DND-41 (cell line): ENCODE measurements around the gene CUEDC2.

Experiments
- ATAC-seq: fragments of 200-7000 bp; cut with Tn5 transposase; 3 replicates; pipeline ENCODE4 v1.9.1; 2021; ENCODE audit warnings: low read depth; ENCODE audit not compliant: insufficient read depth
- DNase-seq: peaks from one replicate; pipeline ENCODE4 v3.0.0-alpha.2; 2020
- H2AFZ ChIP-seq: 2 replicates; pipeline ENCODE4 v1.6.0; 2012; ENCODE audit warnings: low read depth, low read length
- H3K27ac ChIP-seq: 2 replicates; pipeline ENCODE4 v1.5.1; 2012; ENCODE audit warnings: low read length, inconsistent platforms
- H3K27me3 ChIP-seq: fragments of 200-600 bp; sonication (generic); 2 replicates; pipeline ENCODE4 v1.6.0; 2012; ENCODE audit warnings: low read length, mild to moderate bottlenecking, inconsistent platforms; ENCODE audit not compliant: insufficient read depth, poor library complexity
- H3K36me3 ChIP-seq: 2 replicates; pipeline ENCODE4 v1.5.1; 2012; ENCODE audit warnings: low read length, inconsistent platforms; ENCODE audit not compliant: insufficient read depth
- H3K4me1 ChIP-seq: 2 replicates; pipeline ENCODE4 v1.5.1; 2012; ENCODE audit warnings: mild to moderate bottlenecking, low read length; ENCODE audit not compliant: insufficient read depth
- H3K4me2 ChIP-seq: 2 replicates; pipeline ENCODE4 v1.6.0; 2012; ENCODE audit warnings: mild to moderate bottlenecking, moderate library complexity, low read length, inconsistent platforms; ENCODE audit not compliant: insufficient read depth
- H3K4me3 ChIP-seq, 2 experiments: fragments of 200-600 bp in 1 of 2; shearing (Covaris generic) in 1 of 2; 2 replicates each; pipeline ENCODE4 v1.5.1; 2012 to 2016; ENCODE audit warnings: inconsistent platforms in 2 of 2, low read length in 2 of 2, mild to moderate bottlenecking in 2 of 2, low read depth in 1 of 2, moderate library complexity in 1 of 2
- H3K79me2 ChIP-seq: 2 replicates; pipeline ENCODE4 v1.6.0; 2012; ENCODE audit warnings: low read length, inconsistent platforms; ENCODE audit not compliant: insufficient read depth
- H3K9ac ChIP-seq: 2 replicates; pipeline ENCODE4 v1.6.0; 2012; ENCODE audit warnings: low read depth, mild to moderate bottlenecking, inconsistent platforms, low read length, moderate library complexity
- H3K9me3 ChIP-seq: 2 replicates; pipeline ENCODE4 v1.5.1; 2012; ENCODE audit warnings: low read length, moderate library complexity, mild to moderate bottlenecking, inconsistent platforms; ENCODE audit not compliant: insufficient read depth, severe bottlenecking
- H4K20me1 ChIP-seq: 2 replicates; pipeline ENCODE4 v1.6.0; 2012; ENCODE audit warnings: low read length; ENCODE audit not compliant: insufficient read depth
- EZH2 ChIP-seq: IDR thresholded peaks from 3 replicates; pipeline ENCODE4 v1.6.1; 2012; ENCODE audit warnings: borderline replicate concordance, low read depth, mild to moderate bottlenecking, moderate library complexity, low read length, inconsistent platforms; ENCODE audit not compliant: severe bottlenecking
- TF ChIP-seq, protein P1 (sequence below): IDR thresholded peaks from 2 replicates; pipeline ENCODE4 v1.5.1; 2012; ENCODE audit warnings: borderline replicate concordance, low read length, moderate library complexity, mild to moderate bottlenecking; ENCODE audit not compliant: poor library complexity, severe bottlenecking; ENCODE audit errors: extremely low read depth

CUEDC2 gene

GRCh38 chr10:102467318-102467717, 34.9 kb upstream of the CUEDC2 start:
- H3K79me2 ChIP-seq, result no peaks in the 10 kb centered on the region
- peaks cover 4% of the 10 kb centered on the region; the same call in 1 of the 2 replicates for H3K36me3 ChIP-seq
- no peaks in the 10 kb centered on the region for H3K9me3 ChIP-seq
- no peak overlapping the region for H3K4me3 ChIP-seq
- no peak overlapping the region for H3K4me2 ChIP-seq
- no peak overlapping the region for H2AFZ ChIP-seq
- no peak overlapping the region for H3K27ac ChIP-seq
- H3K4me1 ChIP-seq, result peaks cover 6% of the 10 kb centered on the region
- ATAC-seq (no peak), DNase-seq (no peak)
- no peak overlapping the region for H3K9ac ChIP-seq
- TF ChIP-seq EZH2, result no peak
- TF ChIP-seq, protein P1, sequence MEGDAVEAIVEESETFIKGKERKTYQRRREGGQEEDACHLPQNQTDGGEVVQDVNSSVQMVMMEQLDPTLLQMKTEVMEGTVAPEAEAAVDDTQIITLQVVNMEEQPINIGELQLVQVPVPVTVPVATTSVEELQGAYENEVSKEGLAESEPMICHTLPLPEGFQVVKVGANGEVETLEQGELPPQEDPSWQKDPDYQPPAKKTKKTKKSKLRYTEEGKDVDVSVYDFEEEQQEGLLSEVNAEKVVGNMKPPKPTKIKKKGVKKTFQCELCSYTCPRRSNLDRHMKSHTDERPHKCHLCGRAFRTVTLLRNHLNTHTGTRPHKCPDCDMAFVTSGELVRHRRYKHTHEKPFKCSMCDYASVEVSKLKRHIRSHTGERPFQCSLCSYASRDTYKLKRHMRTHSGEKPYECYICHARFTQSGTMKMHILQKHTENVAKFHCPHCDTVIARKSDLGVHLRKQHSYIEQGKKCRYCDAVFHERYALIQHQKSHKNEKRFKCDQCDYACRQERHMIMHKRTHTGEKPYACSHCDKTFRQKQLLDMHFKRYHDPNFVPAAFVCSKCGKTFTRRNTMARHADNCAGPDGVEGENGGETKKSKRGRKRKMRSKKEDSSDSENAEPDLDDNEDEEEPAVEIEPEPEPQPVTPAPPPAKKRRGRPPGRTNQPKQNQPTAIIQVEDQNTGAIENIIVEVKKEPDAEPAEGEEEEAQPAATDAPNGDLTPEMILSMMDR, result no peak
- H3K27me3 ChIP-seq, result no peaks in the 10 kb centered on the region
- H4K20me1 ChIP-seq, result peaks cover 5% of the 10 kb centered on the region; the same call in 1 of the 2 replicates

DNA sequence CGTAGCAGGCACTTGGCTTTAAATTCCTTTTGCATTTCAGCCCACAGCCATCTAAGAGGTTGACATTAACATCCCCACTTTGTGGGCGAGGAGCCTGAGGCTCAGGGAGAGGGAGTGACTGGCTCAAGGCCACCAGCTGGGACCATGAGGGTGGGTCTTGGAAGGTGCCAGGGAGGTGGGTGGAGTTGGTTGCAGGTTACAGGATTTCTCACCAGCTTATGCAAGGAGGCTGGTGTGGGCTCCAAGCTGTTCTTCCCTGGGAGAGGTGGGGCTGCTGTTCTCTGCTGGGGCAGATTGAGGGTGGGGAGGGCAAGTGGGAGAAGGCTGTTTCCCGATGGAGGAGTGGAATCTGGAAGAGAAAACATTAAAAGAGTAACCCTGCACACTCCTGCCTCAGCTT, 33.1 kb upstream of the CUEDC2 start:
- H3K79me2 ChIP-seq, result peaks cover 5% of the 10 kb centered on the region; the same call in 1 of the 2 replicates
- no peak for ATAC-seq
- no peaks in the 10 kb centered on the region for H3K9me3 ChIP-seq

GRCh38 chr10:102463983-102464382, 31.6 kb upstream of the CUEDC2 start:
- Histone ChIP-seq H3K9ac (no peak overlapping the region), H3K27me3 (no peaks in the 10 kb centered on the region), H3K9me3 (no peaks in the 10 kb centered on the region), H3K4me1 (peaks cover 27% of the 10 kb centered on the region), H3K4me2 (no peak overlapping the region), H3K27ac (no peak overlapping the region), H2AFZ (no peak overlapping the region), H3K4me3 (no peak overlapping the region), H3K79me2 (peaks cover 5% of the 10 kb centered on the region; the same call in 1 of the 2 replicates), H3K36me3 (no peaks in the 10 kb centered on the region), H4K20me1 (no peaks in the 10 kb centered on the region)
- ATAC-seq, result no peak
- DNase-seq, result no peak
- TF ChIP-seq EZH2, result no peak
- TF ChIP-seq, protein P1, result no peak

More for the DNA sequence above, 33.1 kb upstream of the CUEDC2 start:
- Histone ChIP-seq H3K4me1 (peaks cover 24% of the 10 kb centered on the region), H3K27ac (no peak overlapping the region), H3K4me3 (no peak overlapping the region), H3K36me3 (0 out of 2 replicates have a peak, but pooled peaks cover under 1% of the 10 kb centered on the region), H4K20me1 (peaks cover 5% of the 10 kb centered on the region; the same call in 1 of the 2 replicates), H3K9ac (no peak overlapping the region), H2AFZ (no peak overlapping the region), H3K4me2 (no peak overlapping the region), H3K27me3 (no peaks in the 10 kb centered on the region)
- TF ChIP-seq, protein P1, result no peak
- TF ChIP-seq EZH2, result no peak
- no peak for DNase-seq
